Stimulated activated CD8-positive, alpha-beta memory T cell treated with anti-CD3 and anti-CD28 coated beads, Interleukin-15, amount 100 ng/mL, for 1 hour (primary cell): ENCODE results near the gene TRRAP.
"Not testable (repeated sequence)": the region's sequence is repeated elsewhere in the genome, so short reads cannot be mapped to it uniquely, and the experiment has no call there.

Experiments used
- DNase-seq: peaks from one replicate; pipeline ENCODE4 v3.0.0-alpha.2; 2020; ENCODE audit warnings: low read depth

TRRAP gene

GRCh38 chr7:98878365-98879197, at the start of gene TRRAP:
TRRAP (plus strand) TSS chr7:98878532; CDS start chr7:98881151, 2,619 bp downstream.
- peak; percentile 49 for DNase-seq

GRCh38 chr7:98830972-98831548, 47.3 kb upstream of the TRRAP start:
- DNase-seq, result no peak

GRCh38 chr7:98831641-98832221, 46.6 kb upstream of the TRRAP start:
- DNase-seq, result peak; percentile 4

- no peak for DNase-seq
Measured at GRCh38 chr7:98833022-98833421, 45.3 kb upstream of the TRRAP start.

GRCh38 chr7:98834949-98835348, 43.4 kb upstream of the TRRAP start:
- DNase-seq, result no peak

GRCh38 chr7:98836811-98837629, 41.3 kb upstream of the TRRAP start:
- no peak for DNase-seq

GRCh38 chr7:98837630-98837972, 40.7 kb upstream of the TRRAP start:
- no peak for DNase-seq

GRCh38 chr7:98840096-98840495, 38.2 kb upstream of the TRRAP start:
- no peak for DNase-seq

GRCh38 chr7:98840722-98841121, 37.6 kb upstream of the TRRAP start:
- DNase-seq, result no peak

- peak; percentile 63 for DNase-seq
Measured at GRCh38 chr7:98841179-98841997, 36.9 kb upstream of the TRRAP start.

- not testable (repeated sequence) for DNase-seq
Measured at GRCh38 chr7:98842552-98842951, 35.8 kb upstream of the TRRAP start.

- DNase-seq, result no peak
Measured at GRCh38 chr7:98848918-98849317, 29.4 kb upstream of the TRRAP start.

GRCh38 chr7:98852826-98853225, 25.5 kb upstream of the TRRAP start:
- no peak for DNase-seq

- DNase-seq, result no peak
Measured at GRCh38 chr7:98855610-98856422, 22.5 kb upstream of the TRRAP start.

GRCh38 chr7:98860071-98860470, 18.3 kb upstream of the TRRAP start:
- DNase-seq, result no peak

- no peak for DNase-seq
Measured at GRCh38 chr7:98862203-98862602, 16.1 kb upstream of the TRRAP start.

GRCh38 chr7:98862716-98863420, 15.5 kb upstream of the TRRAP start:
- DNase-seq, result no peak

GRCh38 chr7:98863601-98864000, 14.7 kb upstream of the TRRAP start:
- DNase-seq, result no peak

- DNase-seq, result no peak
Measured at GRCh38 chr7:98864731-98865453, 13.4 kb upstream of the TRRAP start.
